COLO829 (cell line): ENCODE measurements around the gene NAV2.

Experiments used
- DNase-seq: peaks from one replicate; pipeline ENCODE4 v3.0.0; 2012; ENCODE audit warnings: low spot score

The NAV2 gene

GRCh38 chr11:19931141-19931770 lies 218.6 kb downstream of the NAV2 start:
- no peak for DNase-seq

DNA sequence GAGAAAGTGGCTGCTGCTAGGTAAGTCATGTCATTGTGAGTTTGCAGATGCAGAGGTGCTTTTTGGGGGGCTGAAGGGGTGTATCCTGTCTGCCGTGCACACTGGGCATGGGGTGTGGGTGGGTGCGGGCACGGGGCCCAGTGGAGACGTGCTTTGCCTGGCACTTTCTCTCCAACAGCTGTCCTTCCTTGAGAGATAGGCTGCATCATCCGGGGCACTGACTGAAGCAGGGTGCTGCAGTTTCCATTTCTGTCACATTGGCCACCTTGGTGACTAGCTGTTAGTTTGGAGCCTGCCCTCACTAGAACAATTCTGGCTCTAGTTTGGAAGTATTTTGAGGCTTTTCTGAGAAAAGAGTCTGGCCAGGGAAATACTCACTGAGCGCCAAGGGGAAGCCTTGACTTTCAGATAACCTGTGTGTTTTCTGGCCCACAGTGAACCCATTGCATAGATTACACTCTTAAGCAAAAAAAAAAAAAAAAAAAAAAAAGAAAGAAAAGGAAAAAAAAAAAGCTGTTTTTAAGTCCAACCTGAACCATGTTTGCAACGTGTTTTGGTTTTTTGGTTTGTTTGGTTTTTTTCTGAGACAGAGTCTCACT lies 219.2 kb downstream of the NAV2 start:
- DNase-seq, result no peak

DNA sequence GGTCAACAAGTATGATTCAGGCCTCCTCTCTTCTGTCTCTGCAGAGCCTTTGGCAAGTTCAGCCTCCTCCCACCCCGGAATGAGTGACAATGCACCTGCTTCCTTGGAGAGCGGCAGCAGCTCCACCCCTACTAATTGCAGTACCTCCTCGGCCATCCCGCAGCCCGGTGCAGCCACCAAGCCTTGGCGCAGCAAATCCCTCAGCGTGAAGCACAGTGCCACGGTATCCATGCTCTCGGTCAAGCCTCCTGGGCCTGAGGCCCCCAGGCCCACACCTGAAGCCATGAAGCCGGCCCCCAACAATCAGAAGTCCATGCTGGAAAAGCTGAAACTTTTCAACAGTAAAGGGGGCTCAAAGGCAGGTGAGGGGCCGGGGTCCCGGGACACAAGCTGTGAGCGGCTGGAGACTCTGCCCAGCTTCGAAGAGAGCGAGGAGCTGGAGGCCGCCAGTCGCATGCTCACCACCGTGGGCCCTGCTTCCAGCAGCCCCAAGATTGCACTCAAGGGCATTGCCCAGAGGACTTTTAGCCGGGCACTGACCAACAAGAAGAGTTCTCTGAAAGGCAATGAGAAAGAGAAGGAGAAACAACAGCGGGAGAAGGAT lies 220.6 kb downstream of the NAV2 start:
- no peak for DNase-seq

DNA sequence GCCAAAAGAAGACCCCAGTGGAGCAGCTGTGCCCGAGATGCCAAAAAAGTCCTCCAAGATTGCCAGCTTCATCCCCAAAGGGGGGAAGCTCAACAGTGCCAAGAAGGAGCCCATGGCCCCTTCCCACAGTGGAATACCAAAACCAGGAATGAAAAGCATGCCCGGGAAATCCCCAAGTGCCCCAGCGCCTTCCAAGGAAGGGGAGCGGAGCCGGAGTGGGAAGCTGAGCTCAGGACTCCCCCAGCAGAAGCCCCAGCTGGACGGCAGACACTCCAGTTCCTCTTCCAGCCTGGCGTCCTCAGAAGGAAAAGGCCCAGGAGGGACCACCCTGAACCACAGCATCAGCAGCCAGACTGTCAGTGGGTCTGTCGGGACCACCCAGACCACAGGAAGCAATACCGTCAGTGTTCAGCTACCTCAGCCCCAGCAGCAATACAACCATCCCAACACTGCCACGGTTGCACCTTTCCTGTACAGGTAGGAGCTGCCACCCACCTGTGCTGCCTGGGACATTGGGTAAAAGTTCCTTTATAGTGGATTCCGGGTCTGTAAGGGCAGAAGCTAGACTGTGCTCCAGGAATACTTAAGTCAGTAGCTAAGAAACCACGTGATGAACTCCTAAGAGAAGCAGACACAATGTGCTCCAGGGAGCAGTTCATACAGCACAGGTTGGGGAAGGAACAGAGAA lies 221.3 kb downstream of the NAV2 start:
- DNase-seq, result no peak

GRCh38 chr11:19934828-19935259 lies 222.2 kb downstream of the NAV2 start:
- no peak for DNase-seq

DNA sequence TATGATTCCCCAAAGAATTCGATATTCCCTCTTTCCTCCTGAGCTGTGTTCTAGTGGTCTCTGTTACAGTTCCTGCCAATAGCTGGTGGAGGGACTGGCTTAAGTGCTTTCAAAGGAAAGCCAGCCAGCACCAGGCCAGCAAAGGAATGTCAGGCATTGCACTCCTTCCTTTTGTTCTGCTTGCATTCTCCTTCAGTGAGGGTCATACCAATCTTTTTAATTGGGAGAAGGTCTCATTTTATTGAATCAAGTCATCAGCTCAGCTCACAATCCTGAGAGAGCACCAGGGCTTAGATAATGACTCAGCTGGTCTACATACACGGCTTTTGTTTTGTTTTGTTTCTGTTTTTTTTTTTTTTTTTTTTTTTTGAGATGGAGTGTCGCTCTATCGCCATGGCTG lies 222.9 kb downstream of the NAV2 start:
- DNase-seq, result no peak

DNA sequence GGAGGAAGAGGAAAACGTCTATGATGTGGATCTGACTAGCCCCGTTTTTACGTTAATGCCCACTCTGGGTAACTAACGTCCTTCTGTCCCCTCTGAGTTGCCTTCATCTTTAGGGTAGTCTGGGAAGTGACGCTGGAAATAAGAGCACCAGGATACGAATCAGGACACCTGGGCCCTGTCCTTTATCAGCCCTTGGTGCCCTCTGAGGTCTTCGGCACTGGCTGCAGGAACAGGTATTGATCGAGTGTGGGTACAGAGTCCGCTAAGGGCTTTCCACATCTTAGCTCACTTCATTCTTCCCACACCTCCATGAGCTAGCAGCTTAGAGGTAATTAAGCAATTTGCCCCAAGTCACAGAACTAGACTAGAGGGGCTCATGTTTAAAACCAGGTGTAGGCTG lies 223.8 kb downstream of the NAV2 start:
- no peak for DNase-seq

DNA sequence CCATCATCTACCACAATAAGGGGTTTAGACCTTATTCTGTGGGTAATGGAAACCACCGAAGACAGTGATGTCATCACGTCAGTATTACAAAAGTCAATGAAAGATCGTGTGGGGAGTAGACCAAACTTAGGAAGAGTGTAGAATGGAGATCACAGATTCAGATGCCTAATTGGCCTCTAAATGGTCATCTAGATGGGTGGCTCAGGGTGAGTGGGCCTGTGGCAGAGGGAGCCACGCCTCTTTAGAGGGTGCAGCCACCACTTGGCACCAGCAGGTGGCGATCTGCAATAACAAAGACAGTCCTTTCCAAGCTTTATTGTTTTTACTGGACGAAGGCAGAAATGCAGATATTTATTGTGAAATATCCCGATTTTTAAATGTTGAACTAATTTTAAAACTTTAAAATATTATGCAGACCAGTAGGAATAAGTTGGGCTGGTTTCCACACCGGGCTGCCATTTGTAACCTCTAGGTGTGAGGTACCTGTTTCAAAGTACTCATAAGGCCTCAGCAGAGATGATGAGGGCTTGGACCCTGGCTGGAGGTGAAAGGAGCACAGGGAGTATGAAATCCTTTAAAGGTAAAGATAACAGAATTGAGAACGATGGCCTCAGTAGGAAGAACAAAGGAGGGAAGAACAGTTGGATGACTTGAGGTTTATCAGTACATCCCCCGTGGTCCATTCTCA lies 225.7 kb downstream of the NAV2 start:
- peak; percentile 71 for DNase-seq

- DNase-seq, result no peak
These were observed 226.2 kb downstream of the NAV2 start for GRCh38 chr11:19938866-19939265.

- no peak for DNase-seq
These were observed 226.8 kb downstream of the NAV2 start for GRCh38 chr11:19939415-19939929.

DNA sequence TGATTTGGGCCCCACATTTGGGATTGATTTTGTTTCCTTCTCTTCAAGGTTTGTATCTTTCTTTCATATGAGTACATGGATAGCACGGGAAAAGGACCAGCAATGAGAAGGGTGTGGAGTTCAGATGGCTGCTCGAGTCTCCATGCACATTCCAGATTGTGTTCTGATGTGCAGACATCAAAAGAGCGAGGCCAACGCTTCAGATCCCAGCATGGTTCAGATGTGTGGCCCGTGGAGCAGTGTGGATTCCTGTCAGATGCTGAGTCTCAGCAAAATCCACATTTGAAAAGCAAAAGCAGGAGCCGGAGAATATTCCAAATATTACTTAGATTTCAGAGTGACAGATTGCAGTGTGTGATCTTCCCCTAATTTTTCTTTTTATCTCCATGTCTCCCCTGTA lies 228.2 kb downstream of the NAV2 start:
- DNase-seq, result no peak

- no peak for DNase-seq
These were observed 234.0 kb downstream of the NAV2 start for GRCh38 chr11:19946681-19947080.

DNA sequence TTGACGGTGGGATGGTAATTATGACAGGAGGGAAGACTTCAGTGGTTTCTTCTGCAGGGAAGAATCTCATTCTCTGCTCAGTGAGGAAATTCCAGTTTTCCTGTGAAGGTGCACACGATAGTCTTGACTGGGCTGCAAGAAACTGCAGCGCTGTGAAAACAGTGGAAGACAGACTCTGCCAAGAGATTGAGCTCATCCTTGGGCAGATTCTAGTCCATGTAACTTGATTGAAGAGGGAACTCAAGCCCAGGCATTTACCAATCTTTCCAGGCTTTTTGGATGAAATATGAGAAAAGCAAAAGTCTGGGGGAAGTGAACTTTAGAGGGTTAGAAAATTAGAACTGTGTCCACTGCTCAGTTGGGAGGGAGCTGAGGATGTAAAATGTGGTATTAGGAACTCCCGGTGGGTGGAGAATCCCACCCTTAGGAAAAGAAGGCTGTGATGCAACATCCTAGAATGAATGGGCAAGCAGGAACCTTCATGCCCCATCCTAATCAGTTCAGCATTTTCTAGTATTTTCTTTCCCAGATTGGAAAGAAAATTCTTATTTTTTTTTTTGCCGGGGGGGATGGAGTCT lies 235.0 kb downstream of the NAV2 start:
- no peak for DNase-seq

GRCh38 chr11:19949606-19950005 lies 237.0 kb downstream of the NAV2 start:
- DNase-seq, result no peak

- peak; percentile 39 for DNase-seq
These were observed 239.0 kb downstream of the NAV2 start for GRCh38 chr11:19951558-19952115.

DNA sequence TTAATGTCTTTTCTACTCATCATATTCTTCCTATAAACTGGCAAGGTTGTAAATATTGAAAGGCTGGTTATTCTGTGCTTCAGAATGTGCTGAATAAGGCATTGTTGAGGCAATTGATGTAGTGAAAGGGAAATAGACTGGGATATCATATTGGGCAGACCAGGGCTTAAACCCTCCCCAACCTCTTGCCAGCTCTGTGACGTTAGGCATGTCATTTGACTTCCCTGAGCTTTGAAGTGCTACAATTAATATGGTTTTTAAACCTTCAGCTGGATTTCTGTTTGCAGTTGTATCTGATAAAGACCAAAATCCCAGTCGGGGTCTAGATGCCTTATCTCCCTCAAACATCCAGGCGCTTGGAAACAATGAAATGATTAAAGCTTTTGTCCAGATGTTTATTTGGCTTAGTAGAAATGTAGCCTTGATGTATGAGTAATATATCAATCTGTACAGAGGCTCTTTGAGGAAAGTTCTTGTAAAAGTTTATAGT lies 239.5 kb downstream of the NAV2 start:
- peak; percentile 19 for DNase-seq

DNA sequence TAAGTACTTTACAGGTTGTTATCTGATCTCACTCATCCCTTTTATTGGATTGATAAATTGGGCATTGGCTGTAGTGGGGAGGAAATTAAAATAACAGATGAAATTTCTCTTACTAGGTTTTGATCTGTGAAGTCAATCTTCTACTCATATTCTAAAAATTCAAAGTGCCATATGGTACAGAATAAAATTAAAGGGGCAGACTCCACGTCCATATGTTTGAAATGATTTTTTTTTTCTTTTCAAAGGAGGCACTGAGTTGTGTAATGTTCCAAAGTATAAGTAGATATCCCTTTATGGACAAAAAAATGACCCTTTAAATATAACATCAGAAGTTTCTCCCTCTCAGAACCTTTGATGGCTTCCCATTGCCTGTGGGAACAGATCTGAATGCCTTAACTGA lies 240.3 kb downstream of the NAV2 start:
- no peak for DNase-seq

DNA sequence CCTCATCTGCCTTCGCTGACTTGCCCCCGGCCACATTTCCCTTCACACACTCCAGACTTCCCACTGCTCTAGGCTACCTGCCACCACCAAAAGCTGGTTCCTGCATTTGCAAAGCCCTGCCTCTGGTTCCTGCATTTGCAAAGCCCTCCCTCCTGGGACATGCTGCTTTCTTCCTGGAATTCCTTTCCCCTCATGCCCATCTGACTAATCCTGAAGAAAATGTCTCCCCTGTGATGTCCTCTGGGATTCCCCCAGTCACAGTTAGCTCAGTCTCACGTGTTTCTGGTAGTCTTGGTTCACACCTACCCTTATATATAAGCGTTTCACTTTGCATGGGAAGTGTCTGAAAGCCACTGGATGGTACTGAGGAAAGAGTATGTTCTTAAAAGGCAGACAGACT lies 240.7 kb downstream of the NAV2 start:
- peak; percentile 13 for DNase-seq

DNA sequence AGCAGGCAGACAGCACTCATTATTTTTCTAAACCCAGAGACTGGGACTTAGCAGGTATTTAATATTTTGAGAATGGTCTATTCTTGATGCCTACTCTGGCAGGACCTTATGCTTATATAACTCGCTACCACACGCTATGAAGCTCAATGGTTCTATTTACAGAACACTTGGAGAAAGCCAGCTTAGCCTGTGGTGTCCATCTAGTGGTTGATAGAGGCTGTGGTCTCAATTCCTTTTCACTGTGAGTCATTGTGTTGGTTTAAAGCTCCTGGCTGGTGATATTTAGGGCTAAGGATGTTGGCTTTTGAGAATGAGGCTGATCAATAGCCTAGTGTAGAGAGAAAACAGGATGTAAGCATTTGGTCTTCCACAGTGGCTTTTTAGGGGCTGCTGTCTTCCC lies 241.3 kb downstream of the NAV2 start:
- DNase-seq, result peak; percentile 82

- no peak for DNase-seq
These were observed 242.3 kb downstream of the NAV2 start for GRCh38 chr11:19954899-19955298.

DNA sequence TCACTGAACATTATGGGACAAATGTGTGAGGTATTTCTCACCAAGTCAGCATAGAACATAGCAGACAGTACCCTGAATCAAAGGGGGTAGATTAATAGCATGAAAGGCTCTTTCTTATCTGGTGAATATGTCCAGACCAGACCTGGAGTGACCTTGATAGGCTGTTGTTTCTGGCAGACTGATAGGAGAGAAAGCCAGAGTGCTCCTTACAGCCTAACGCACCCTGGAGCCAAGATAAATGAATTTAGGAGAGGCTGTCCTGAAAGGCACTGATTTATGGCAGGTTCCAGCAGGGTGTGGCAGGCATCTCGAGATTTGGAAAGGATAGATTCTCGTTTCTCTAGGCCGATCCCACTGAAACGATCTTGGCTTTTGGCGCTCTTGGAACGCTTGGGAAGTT lies 243.0 kb downstream of the NAV2 start:
- no peak for DNase-seq
